Activated gamma-delta T cell (primary cell): Measurements from ENCODE around the gene ATP5PD.

Source experiments
- DNase-seq: peaks from one replicate; lab custom pipeline; 2025; lab: John Stamatoyannopoulos, UW

The ATP5PD gene

DNA sequence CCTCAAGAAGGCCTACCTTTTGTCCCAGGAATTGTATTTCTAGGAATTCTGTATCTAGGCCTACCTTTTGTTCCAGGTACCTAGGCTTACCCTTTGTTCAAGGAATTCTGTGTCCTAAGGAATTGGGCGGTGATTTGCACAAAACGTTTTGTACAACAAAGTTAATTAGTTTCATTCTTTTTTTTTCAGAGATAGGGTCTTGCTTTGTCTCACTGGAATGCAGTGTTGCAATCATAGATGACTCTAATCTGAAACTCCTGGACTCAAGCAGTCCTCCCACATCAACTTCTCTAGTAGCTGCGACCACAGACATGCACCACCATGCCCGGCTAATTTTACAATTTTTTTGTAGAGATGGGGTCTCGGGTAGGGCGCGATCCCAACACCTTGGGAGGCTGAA, 52.3 kb downstream of the ATP5PD start:
- DNase-seq = no peak

DNA sequence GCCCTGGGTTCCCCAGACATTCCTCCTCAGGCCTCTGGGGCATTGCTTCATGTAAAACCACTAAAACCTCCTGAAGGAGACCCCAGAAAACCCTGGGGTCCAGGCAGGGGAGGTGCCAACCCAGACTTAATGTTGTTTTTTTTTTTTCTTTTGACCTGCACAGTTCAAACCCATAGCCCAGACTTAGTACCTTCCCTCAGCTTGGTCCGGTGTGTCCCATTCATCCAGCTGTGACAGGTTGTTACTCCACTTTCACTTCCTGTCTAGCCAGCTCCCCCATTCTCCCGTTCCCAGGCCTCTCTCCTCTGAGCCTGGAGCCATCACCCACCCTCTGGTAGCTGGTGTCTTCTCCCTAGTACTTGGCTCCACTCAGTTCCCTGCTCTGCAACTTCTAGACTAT, 54.5 kb downstream of the ATP5PD start:
- no peak for DNase-seq

DNA sequence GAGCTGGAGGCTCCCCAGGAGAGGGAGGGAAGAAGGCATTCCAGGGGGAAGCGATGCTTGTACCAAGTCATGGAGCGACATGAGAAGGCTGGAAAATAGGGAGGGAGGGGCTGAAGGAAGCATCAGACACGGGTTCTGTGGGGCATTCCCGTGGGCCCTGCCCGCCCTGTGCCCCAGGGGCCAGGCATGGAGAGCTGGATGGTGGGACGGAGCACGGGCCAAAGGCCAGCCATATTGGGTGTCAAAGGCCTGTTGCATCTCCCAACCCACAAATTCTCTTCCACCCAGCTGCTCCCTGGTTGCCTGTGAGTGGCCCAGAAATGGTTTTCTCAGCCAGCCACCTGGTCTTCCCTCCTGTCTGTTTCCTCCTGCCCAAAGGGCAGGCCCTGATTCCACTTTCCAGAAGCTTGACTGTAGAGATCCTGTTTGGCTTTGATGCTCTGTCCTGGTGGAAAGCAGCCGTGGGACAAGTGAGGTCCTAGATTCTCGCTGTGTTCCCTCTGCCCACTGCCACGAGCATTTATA, 56.1 kb downstream of the ATP5PD start:
- no peak for DNase-seq
